Mesendoderm (in vitro differentiated cells): ENCODE data around the gene KCND3.

Experiments used
- DNase-seq: peaks from one replicate; pipeline ENCODE4 v3.0.0; 2013
- H2AK5ac ChIP-seq: 2 replicates; pipeline ENCODE4 v1.6.1; 2013; ENCODE audit warnings: low read length, inconsistent platforms
- H2BK120ac ChIP-seq: 2 replicates; pipeline ENCODE4 v1.6.1; 2013; ENCODE audit warnings: low read depth, mild to moderate bottlenecking, low read length, moderate library complexity, mixed read lengths
- H2BK15ac ChIP-seq: replicated peaks from 2 replicates; pipeline ENCODE4 v1.6.1; 2013; ENCODE audit warnings: low read depth, mild to moderate bottlenecking, moderate library complexity
- H2BK5ac ChIP-seq: 2 replicates; pipeline ENCODE4 v1.6.1; 2013; ENCODE audit warnings: low read length, inconsistent platforms
- H3K18ac ChIP-seq: 2 replicates; pipeline ENCODE4 v1.6.1; 2013; ENCODE audit warnings: mild to moderate bottlenecking, low read length, mixed read lengths
- H3K23ac ChIP-seq: one replicate; pipeline ENCODE4 v1.6.1; 2013; ENCODE audit warnings: low read length
- H3K27ac ChIP-seq: 2 replicates; pipeline ENCODE4 v1.5.1; 2013; ENCODE audit warnings: low read depth, mild to moderate bottlenecking, inconsistent platforms, low read length, moderate library complexity
- H3K27me3 ChIP-seq: 2 replicates; pipeline ENCODE4 v1.6.1; 2013; ENCODE audit warnings: low read length, control low read depth, mild to moderate bottlenecking, inconsistent platforms; ENCODE audit not compliant: insufficient read depth, poor library complexity
- H3K36me3 ChIP-seq: 2 replicates; pipeline ENCODE4 v1.6.1; 2013; ENCODE audit warnings: low read length, inconsistent platforms; ENCODE audit not compliant: control insufficient read depth, insufficient read depth
- H3K4ac ChIP-seq: one replicate; pipeline ENCODE4 v1.6.1; 2013; ENCODE audit warnings: low read depth, mild to moderate bottlenecking, low read length, moderate library complexity
- H3K4me1 ChIP-seq: 2 replicates; pipeline ENCODE4 v1.6.1; 2013; ENCODE audit warnings: low read depth, low read length, inconsistent platforms; ENCODE audit not compliant: control insufficient read depth
- H3K4me2 ChIP-seq: 2 replicates; pipeline ENCODE4 v1.6.1; 2013; ENCODE audit warnings: low read length
- H3K4me3 ChIP-seq: 2 replicates; pipeline ENCODE4 v1.5.1; 2013; ENCODE audit warnings: mild to moderate bottlenecking, low read length
- H3K56ac ChIP-seq: one replicate; pipeline ENCODE4 v1.6.1; 2013; ENCODE audit warnings: low read length
- H3K79me1 ChIP-seq: 2 replicates; pipeline ENCODE4 v1.6.1; 2013; ENCODE audit warnings: low read length, inconsistent platforms
- H3K79me2 ChIP-seq: 2 replicates; pipeline ENCODE4 v1.6.1; 2013; ENCODE audit warnings: mild to moderate bottlenecking, low read length; ENCODE audit not compliant: control insufficient read depth, insufficient read depth
- H3K9ac ChIP-seq: 2 replicates; pipeline ENCODE4 v1.6.1; 2013; ENCODE audit warnings: low read length, inconsistent platforms
- H4K5ac ChIP-seq: one replicate; pipeline ENCODE4 v1.6.1; 2013; ENCODE audit warnings: low read length
- H4K8ac ChIP-seq: one replicate; pipeline ENCODE4 v1.6.1; 2013; ENCODE audit warnings: low read depth, mild to moderate bottlenecking, control low read depth, low read length, moderate library complexity
- WGBS: extraction: QIAGEN DNeasy Blood & Tissue Kit; methylation state at CpG from one replicate; pipeline ENCODE4 v1.1.7; 2013; ENCODE audit warnings: low lambda C conversion rate, missing lambda C conversion rate; ENCODE audit not compliant: insufficient coverage; ENCODE audit errors: extremely low coverage; 5-methylcytosine and 5-hydroxymethylcytosine counted together

The KCND3 gene

DNA sequence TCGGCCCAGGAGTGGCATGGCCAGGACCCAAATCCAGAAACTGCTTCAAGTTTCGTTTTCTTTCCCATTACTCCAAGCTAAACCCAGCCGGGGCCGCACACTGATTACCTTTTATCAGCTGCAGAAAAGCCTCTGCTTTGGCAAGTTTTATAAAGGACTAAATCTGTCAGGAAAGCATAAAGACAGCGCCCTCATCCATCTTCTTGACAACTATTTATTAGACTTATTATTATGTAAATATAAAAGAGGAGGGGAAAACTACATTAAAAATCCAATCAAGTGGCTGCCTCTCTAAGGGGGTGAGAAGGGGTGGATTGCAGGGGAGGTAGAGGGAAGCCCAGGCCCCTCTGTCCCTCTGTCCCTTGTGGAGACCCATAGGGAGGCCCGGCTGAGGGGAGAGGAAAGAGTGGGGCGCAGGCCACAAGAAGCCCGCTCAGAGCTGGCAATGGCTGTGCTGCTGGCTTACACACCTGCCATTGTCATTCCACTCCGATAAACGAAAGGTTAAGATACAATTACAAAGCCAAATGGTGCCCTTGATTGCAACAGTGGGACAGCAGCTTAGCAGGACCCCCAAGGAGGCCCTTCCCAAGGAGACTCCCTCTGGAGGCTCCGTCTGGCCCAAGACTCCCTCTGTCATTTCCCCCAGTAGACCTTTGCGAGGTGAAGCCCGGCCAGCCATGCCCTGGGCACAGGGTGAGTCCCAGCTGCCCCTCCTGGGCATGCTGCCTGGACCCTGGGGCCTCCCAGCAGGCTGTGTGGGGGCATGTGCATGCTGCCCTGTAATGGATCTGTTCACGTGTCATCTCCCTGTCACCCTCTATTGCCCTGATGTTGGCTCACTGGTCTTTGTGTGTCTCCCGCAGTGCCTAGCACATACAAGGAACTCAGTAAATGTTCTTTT lies 45.4 kb downstream of the KCND3 start:
- no CpG with 5 or more reads among the region's 15 CpGs for WGBS
- no peak overlapping the region for H2BK15ac ChIP-seq
- no peak overlapping the region for H3K4me2 ChIP-seq
- H3K27me3 ChIP-seq, result no peaks in the 10 kb centered on the region
- no peak overlapping the region for H2AK5ac ChIP-seq
- no peaks in the 10 kb centered on the region for H3K36me3 ChIP-seq
- no peak overlapping the region for H3K9ac ChIP-seq
- H3K4ac ChIP-seq, result no peak overlapping the region
- no peak overlapping the region for H4K8ac ChIP-seq
- H3K23ac ChIP-seq, result no peak overlapping the region
- DNase-seq, result no peak
- H4K5ac ChIP-seq, result no peak overlapping the region
- H2BK120ac ChIP-seq, result no peak overlapping the region
- no peak overlapping the region for H3K27ac ChIP-seq
- no peak overlapping the region for H2BK5ac ChIP-seq
- no peak overlapping the region for H3K56ac ChIP-seq
- peaks cover 9% of the 10 kb centered on the region for H3K4me1 ChIP-seq
- no peak overlapping the region for H3K4me3 ChIP-seq
- H3K79me2 ChIP-seq, result no peaks in the 10 kb centered on the region
- H3K18ac ChIP-seq, result no peak overlapping the region
- H3K79me1 ChIP-seq, result no peaks in the 10 kb centered on the region

DNA sequence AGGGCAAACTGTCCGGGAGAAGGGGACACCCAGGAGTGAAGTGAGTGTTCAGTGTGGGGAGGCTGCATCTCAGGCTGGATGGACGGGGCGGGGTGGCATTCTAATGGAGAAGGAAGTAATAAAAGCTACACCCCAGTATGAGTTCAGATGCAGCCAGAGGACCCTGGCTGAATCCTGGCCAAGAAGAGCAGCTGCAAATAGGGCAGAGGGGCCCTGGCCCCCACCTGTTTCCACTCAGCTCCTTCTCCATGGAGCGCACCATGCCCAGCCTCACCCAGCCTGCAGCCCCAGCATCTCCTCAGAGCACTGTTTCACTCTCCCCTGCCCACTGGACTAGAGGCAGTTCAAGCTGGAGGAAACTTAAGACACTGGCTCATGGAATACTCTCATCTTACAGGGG lies 46.4 kb downstream of the KCND3 start:
- WGBS, result no CpG with 5 or more reads among the region's 4 CpGs
- H3K4ac ChIP-seq, result no peak overlapping the region

GRCh38 chr1:111938536-111938935 lies 50.9 kb downstream of the KCND3 start:
- Histone ChIP-seq H3K36me3 (no peaks in the 10 kb centered on the region), H3K4me2 (no peak overlapping the region), H3K18ac (no peak overlapping the region)

More for the DNA sequence above, 46.4 kb downstream of the KCND3 start:
- Histone ChIP-seq H3K4me3 (no peak overlapping the region), H2BK120ac (no peak overlapping the region), H3K23ac (no peak overlapping the region), H3K4me2 (no peak overlapping the region), H3K18ac (no peak overlapping the region), H3K4me1 (peaks cover 3% of the 10 kb centered on the region), H3K56ac (no peak overlapping the region), H2BK5ac (no peak overlapping the region), H2AK5ac (no peak overlapping the region), H3K79me2 (no peaks in the 10 kb centered on the region), H3K27me3 (no peaks in the 10 kb centered on the region), H4K5ac (no peak overlapping the region), H4K8ac (no peak overlapping the region), H3K36me3 (no peaks in the 10 kb centered on the region), H3K79me1 (no peaks in the 10 kb centered on the region), H3K27ac (no peak overlapping the region), H2BK15ac (no peak overlapping the region), H3K9ac (no peak overlapping the region)
- DNase-seq, result no peak

DNA sequence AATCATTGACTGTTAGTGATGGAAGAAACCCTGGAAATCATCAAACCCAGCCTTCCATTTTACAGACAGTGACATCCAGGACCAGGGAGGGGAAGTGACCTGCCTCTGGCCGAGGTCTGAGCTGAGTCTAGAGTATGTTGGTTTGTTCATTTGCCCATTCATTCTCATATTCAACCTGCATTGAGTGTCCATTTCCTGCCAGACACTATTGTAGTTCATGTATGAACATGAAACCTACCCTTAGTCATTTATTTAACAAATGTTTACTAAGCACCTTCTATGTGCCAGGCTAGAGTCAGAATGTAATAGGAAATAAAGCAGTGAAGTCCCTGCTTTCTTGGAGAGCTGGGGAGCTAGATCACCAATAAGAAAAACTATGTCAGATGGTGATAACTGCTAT lies 51.3 kb downstream of the KCND3 start:
- H4K5ac ChIP-seq, result no peak overlapping the region
- H2BK5ac ChIP-seq, result no peak overlapping the region
- no peak overlapping the region for H3K9ac ChIP-seq
- H4K8ac ChIP-seq, result no peak overlapping the region
- H3K4me2 ChIP-seq, result no peak overlapping the region
- H2AK5ac ChIP-seq, result no peak overlapping the region
- no peak overlapping the region for H3K18ac ChIP-seq
- no peak overlapping the region for H3K4me3 ChIP-seq
- no peak overlapping the region for H3K56ac ChIP-seq
- no peak overlapping the region for H2BK120ac ChIP-seq
- H3K36me3 ChIP-seq, result no peaks in the 10 kb centered on the region
- no peaks in the 10 kb centered on the region for H3K79me2 ChIP-seq
- no CpG with 5 or more reads among the region's 1 CpG for WGBS
- H3K4me1 ChIP-seq, result peaks cover 7% of the 10 kb centered on the region
- DNase-seq, result no peak
- no peak overlapping the region for H3K27ac ChIP-seq
- H3K27me3 ChIP-seq, result no peaks in the 10 kb centered on the region
- H2BK15ac ChIP-seq, result no peak overlapping the region
- no peaks in the 10 kb centered on the region for H3K79me1 ChIP-seq
- no peak overlapping the region for H3K23ac ChIP-seq
- no peak overlapping the region for H3K4ac ChIP-seq

More at GRCh38 chr1:111938536-111938935, 50.9 kb downstream of the KCND3 start:
- no peak overlapping the region for H3K4me3 ChIP-seq
- H3K4ac ChIP-seq, result no peak overlapping the region
- H2BK5ac ChIP-seq, result no peak overlapping the region
- no peak for DNase-seq
- H4K8ac ChIP-seq, result no peak overlapping the region
- no peak overlapping the region for H3K9ac ChIP-seq
- no peak overlapping the region for H2BK120ac ChIP-seq
- H3K79me2 ChIP-seq, result no peaks in the 10 kb centered on the region
- no peak overlapping the region for H4K5ac ChIP-seq
- WGBS, result no CpG with 5 or more reads among the region's 3 CpGs
- no peak overlapping the region for H3K23ac ChIP-seq
- no peak overlapping the region for H2BK15ac ChIP-seq
- no peaks in the 10 kb centered on the region for H3K79me1 ChIP-seq
- no peak overlapping the region for H3K27ac ChIP-seq
- H3K56ac ChIP-seq, result no peak overlapping the region
- H3K4me1 ChIP-seq, result peaks cover 7% of the 10 kb centered on the region
- no peak overlapping the region for H2AK5ac ChIP-seq
- H3K27me3 ChIP-seq, result no peaks in the 10 kb centered on the region

- Histone ChIP-seq H4K5ac (no peak overlapping the region), H3K27ac (peak overlapping the region; percentile 1), H3K56ac (no peak overlapping the region), H4K8ac (no peak overlapping the region), H3K4me3 (no peak overlapping the region), H3K9ac (no peak overlapping the region), H3K79me1 (no peaks in the 10 kb centered on the region), H3K27me3 (no peaks in the 10 kb centered on the region), H2BK120ac (no peak overlapping the region), H3K36me3 (no peaks in the 10 kb centered on the region), H3K4me2 (no peak overlapping the region), H2AK5ac (no peak overlapping the region), H2BK15ac (no peak overlapping the region), H3K4me1 (peaks cover 7% of the 10 kb centered on the region), H3K4ac (no peak overlapping the region), H3K18ac (peak overlapping the region; percentile 5), H2BK5ac (no peak overlapping the region), H3K23ac (no peak overlapping the region), H3K79me2 (no peaks in the 10 kb centered on the region)
- WGBS, result no CpG with 5 or more reads among the region's 6 CpGs
- DNase-seq, result peak; percentile 88
Measured at GRCh38 chr1:111937147-111937725, 52.2 kb downstream of the KCND3 start.
